GM19328 (cell line): Measurements from ENCODE around the gene CSRP3.

ENCODE experiments used
- ATAC-seq: cut with Tn5 transposase; IDR thresholded peaks from one replicate; pipeline ENCODE4 v1.9.1; 2021; ENCODE audit warnings: mild to moderate bottlenecking, moderate library complexity; ENCODE audit not compliant: unreplicated experiment

The CSRP3 gene

GRCh38 chr11:19191530-19192169, 10.1 kb downstream of the CSRP3 start:
- no peak for ATAC-seq

- ATAC-seq: no peak
These were observed 13.9 kb downstream of the CSRP3 start for GRCh38 chr11:19187833-19188258.

GRCh38 chr11:19187114-19187832, 14.5 kb downstream of the CSRP3 start:
- no peak for ATAC-seq

GRCh38 chr11:19185516-19186052, 16.2 kb downstream of the CSRP3 start:
- no peak for ATAC-seq

- ATAC-seq: no peak
These were observed 16.7 kb downstream of the CSRP3 start for GRCh38 chr11:19185036-19185435.

GRCh38 chr11:19183646-19184045, 18.1 kb downstream of the CSRP3 start:
- ATAC-seq: no peak

- no peak for ATAC-seq
These were observed 20.1 kb downstream of the CSRP3 start for GRCh38 chr11:19181531-19182261.

- no peak for ATAC-seq
These were observed 25.1 kb downstream of the CSRP3 start for GRCh38 chr11:19176629-19177186.

- ATAC-seq: no peak
These were observed 27.7 kb downstream of the CSRP3 start for GRCh38 chr11:19173964-19174638.

- no peak for ATAC-seq
These were observed 28.6 kb downstream of the CSRP3 start for GRCh38 chr11:19173004-19173689.

GRCh38 chr11:19168090-19168489, 33.7 kb downstream of the CSRP3 start:
- ATAC-seq: no peak

GRCh38 chr11:19164881-19165280, 36.9 kb downstream of the CSRP3 start:
- ATAC-seq: no peak

- no peak for ATAC-seq
These were observed 37.4 kb downstream of the CSRP3 start for GRCh38 chr11:19164230-19164855.

- ATAC-seq: no peak
These were observed 38.2 kb downstream of the CSRP3 start for GRCh38 chr11:19163617-19164016.

GRCh38 chr11:19162951-19163505, 38.8 kb downstream of the CSRP3 start:
- no peak for ATAC-seq

GRCh38 chr11:19161651-19162050, 40.1 kb downstream of the CSRP3 start:
- ATAC-seq: no peak

GRCh38 chr11:19160847-19161246, 40.9 kb downstream of the CSRP3 start:
- no peak for ATAC-seq

- no peak for ATAC-seq
These were observed 44.9 kb downstream of the CSRP3 start for GRCh38 chr11:19156892-19157291.

- no peak for ATAC-seq
These were observed 56.5 kb downstream of the CSRP3 start for GRCh38 chr11:19145319-19145718.
